NCI-H1048 (cell line): ENCODE data around the gene ATP2A3.
"Not testable (repeated sequence)": the region's sequence is repeated elsewhere in the genome, so short reads cannot be mapped to it uniquely, and the experiment has no call there.

Source experiments
- DNase-seq: peaks from one replicate; lab custom pipeline; 2025; lab: John Stamatoyannopoulos, UW

Gene ATP2A3

GRCh38 chr17:3954976-3955672 is 9.1 kb downstream of the ATP2A3 start:
- no peak for DNase-seq

GRCh38 chr17:3954086-3954485 is 10.2 kb downstream of the ATP2A3 start:
- DNase-seq: no peak

GRCh38 chr17:3953542-3953941 is 10.7 kb downstream of the ATP2A3 start:
- no peak for DNase-seq

- no peak for DNase-seq
These were observed 12.1 kb downstream of the ATP2A3 start for GRCh38 chr17:3952186-3952585.

GRCh38 chr17:3951420-3951819 is 12.8 kb downstream of the ATP2A3 start:
- no peak for DNase-seq

- no peak for DNase-seq
These were observed 13.2 kb downstream of the ATP2A3 start for GRCh38 chr17:3951003-3951402.

- DNase-seq: no peak
These were observed 13.7 kb downstream of the ATP2A3 start for GRCh38 chr17:3950584-3950983.

GRCh38 chr17:3949418-3949817 is 14.8 kb downstream of the ATP2A3 start:
- no peak for DNase-seq

- not testable (repeated sequence) for DNase-seq
These were observed 15.7 kb downstream of the ATP2A3 start for GRCh38 chr17:3948551-3948950.

- DNase-seq: no peak
These were observed 16.9 kb downstream of the ATP2A3 start for GRCh38 chr17:3947318-3947810.

- no peak for DNase-seq
These were observed 17.5 kb downstream of the ATP2A3 start for GRCh38 chr17:3946711-3947235.

GRCh38 chr17:3944485-3945388 is 19.5 kb downstream of the ATP2A3 start:
- peak; percentile 41 for DNase-seq

GRCh38 chr17:3943240-3943891 is 20.9 kb downstream of the ATP2A3 start:
- DNase-seq: no peak

GRCh38 chr17:3940965-3941698 is 23.1 kb downstream of the ATP2A3 start:
- no peak for DNase-seq

GRCh38 chr17:3937359-3937758 is 26.9 kb downstream of the ATP2A3 start:
- no peak for DNase-seq

GRCh38 chr17:3935825-3936355 is 28.3 kb downstream of the ATP2A3 start:
- no peak for DNase-seq

GRCh38 chr17:3935140-3935542 is 29.1 kb downstream of the ATP2A3 start:
- DNase-seq: no peak

- DNase-seq: no peak
These were observed 34.5 kb downstream of the ATP2A3 start for GRCh38 chr17:3929764-3930163.

GRCh38 chr17:3929181-3929580 is 35.1 kb downstream of the ATP2A3 start:
- DNase-seq: no peak

GRCh38 chr17:3928406-3928805 is 35.8 kb downstream of the ATP2A3 start:
- no peak for DNase-seq

- no peak for DNase-seq
These were observed 36.5 kb downstream of the ATP2A3 start for GRCh38 chr17:3927628-3928340.
